GM18498 (cell line): Measurements from ENCODE around the gene AEN.
A peak's percentile ranks its signal among the peaks of the same experiment; 100 is the strongest.

Experiments used
- ATAC-seq: cut with Tn5 transposase; IDR thresholded peaks from one replicate; pipeline ENCODE4 v1.9.1; 2021; ENCODE audit warnings: mild to moderate bottlenecking, moderate library complexity; ENCODE audit not compliant: unreplicated experiment

Gene AEN

GRCh38 chr15:88649753-88650551 lies 28.8 kb downstream of the AEN start:
- peak; percentile 4 for ATAC-seq

- ATAC-seq = no peak
These were observed 29.4 kb downstream of the AEN start for GRCh38 chr15:88650556-88650955.

GRCh38 chr15:88651136-88651732 lies 30.1 kb downstream of the AEN start:
- no peak for ATAC-seq

GRCh38 chr15:88651971-88652370 lies 30.8 kb downstream of the AEN start:
- no peak for ATAC-seq

DNA sequence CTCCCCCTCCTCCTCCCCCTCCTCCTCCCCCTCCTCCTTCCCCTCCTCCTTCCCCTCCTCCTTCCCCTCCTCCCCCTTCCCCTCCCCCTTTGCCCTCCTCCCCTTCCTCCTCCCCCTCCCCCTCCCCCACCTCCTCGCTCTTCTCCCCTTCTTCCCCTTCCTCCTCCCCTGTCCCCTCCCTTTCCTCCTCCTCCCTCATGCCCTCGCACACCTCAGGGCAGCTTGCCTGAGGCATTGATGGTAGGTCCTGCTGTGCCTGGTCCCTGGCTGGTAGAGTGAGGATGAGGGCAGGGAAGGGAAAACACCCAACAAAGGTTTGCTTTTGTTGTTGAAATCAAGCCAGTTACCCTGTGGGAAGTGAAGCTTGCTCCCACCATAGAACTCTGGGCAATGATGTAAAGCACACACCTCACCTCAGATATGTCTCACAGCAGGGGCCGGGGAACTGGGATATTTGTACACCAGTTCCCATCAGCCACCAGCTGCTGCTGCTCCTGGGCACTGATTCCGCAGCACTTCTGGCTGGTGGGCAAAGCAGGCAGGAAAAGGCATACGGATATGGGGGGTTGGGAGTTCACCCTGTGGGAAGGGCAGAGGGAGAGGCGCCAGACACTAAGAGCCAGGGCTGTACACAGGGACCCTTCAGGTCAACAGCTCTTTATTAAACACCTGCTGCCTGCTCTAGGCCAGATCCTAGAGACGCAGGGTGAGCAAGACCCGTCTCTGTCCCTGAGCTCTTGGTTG lies 31.5 kb downstream of the AEN start:
- ATAC-seq = no peak

DNA sequence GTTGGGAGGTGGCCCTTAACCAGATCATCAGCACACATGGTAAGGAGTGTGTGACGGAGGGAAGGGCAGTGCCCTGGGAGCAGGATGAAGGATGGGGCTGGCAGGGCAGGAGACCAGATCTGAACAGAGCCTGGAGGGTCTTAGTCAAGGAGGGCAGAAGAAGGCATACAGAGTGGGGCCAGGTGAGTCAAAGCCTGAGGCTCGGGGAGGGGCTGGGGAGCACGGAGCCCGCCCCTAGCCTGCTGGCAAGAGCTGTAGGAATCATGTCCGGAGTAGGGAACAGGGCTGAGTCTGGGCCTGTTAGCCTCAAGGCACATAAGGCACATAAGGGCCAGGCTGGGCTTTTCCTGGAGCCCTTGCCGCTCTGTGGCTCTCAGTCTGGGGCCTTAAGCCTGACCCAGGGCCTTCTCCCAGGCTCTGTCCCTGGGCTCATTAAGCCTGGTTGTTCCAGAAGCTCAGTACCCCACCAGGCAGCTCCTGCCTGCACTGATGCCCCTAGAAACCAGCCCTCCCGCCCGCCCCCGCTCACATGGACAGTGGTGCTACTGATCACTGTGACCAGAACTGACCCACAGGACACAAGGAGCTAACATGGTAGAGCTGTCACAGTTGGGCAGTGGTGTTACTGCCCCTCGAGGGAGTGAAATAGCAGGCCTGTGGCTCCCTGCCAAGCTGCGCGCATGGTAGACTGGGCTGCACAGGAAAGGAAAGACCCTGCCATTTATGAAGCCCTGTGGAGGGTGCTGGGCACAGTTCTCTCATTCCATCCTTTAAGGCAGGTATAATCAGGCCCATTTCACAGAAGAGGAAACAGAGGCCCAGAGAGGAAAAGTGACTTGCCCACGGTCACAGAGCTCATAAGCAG lies 32.3 kb downstream of the AEN start:
- no peak for ATAC-seq

- no peak for ATAC-seq
These were observed 33.4 kb downstream of the AEN start for GRCh38 chr15:88654430-88655102.

DNA sequence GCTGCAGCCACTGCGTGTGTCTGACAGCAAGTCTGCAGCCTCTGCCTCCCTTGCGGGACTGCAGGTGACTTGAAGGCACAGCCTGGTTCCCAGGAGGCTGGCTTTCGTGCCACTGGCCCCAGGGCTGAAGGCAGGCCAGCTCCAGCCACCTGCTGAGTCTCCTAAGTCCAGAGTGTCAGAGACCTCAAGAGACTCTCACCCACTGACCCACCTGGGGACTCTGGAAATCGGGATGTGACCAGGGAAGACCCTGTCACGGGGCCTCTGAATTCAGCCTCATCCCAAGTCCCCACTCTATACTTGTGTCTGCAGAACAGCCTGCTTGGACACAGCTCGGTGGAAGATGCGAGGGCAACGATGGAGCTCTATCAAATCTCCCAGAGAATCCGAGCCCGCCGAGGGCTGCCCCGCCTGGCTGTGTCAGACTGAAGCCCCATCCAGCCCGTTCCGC lies 34.0 kb downstream of the AEN start:
- no peak for ATAC-seq

GRCh38 chr15:88655800-88656488 lies 34.8 kb downstream of the AEN start:
- ATAC-seq = no peak

DNA sequence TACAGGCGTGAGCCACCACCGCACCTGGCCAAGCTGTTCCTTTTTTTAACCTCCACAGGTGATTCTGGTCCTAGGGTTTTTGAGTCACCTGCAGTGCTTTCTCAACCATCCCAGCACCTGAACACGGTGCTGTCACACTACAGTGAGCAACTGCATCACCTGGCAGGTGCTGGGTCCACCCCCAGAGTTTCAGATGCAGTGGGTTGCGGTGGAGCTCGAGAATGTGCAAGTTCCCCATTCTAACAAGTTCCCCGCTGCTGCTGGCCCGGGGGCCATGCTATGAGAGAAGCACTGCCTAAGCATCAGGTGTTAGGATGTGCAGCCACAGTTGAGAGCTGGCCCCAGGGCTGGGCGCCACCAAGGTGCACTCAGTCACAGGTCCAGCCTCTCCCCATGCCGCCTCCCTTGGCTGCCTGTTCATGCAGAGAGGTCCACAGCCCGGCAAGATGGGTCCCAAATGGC lies 35.7 kb downstream of the AEN start:
- ATAC-seq = peak; percentile 93

GRCh38 chr15:88657326-88658069 lies 36.4 kb downstream of the AEN start:
- ATAC-seq = no peak

GRCh38 chr15:88658070-88658965 lies 37.2 kb downstream of the AEN start:
- ATAC-seq = no peak

- ATAC-seq = no peak
These were observed 38.1 kb downstream of the AEN start for GRCh38 chr15:88658972-88659931.

- no peak for ATAC-seq
These were observed 40.0 kb downstream of the AEN start for GRCh38 chr15:88661041-88661700.

DNA sequence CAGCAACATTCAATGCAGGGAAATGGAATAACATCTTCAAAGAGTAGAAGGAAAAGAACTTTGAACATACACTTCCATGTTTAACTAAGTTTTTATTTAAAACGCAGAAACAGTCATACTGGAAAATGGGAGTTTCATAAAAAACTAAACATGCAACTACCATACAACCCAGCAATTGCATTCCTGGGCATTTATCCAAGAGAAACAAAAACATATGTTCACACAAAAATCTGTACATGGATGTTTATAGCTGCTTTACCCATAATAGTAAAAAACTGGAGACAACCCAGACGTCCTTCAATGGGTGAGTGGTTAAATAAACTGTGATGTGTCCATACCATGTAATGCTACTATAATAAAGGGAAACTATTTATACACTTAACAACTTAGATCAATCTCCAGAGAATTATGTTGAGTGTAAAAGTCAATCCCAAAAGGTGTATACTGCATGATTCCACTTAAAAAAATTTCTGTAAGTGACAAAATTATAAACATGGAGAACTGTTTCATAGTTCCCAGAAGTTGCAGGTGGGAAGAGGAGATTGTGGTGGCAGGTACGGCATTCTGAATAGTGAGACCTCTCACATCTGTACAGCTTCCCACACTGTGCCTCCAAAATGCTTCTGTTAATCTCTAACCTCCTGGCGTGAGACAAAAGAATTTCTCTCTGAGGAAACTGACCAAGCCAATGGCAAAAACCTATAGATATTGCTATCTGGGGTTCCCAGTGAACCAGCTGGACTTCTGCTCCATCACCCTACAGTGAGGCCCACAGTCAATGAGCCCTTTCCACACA lies 40.8 kb downstream of the AEN start:
- no peak for ATAC-seq
